SK-N-SH (cell line): ENCODE measurements around the gene USP32. TPM values are rescaled to one million over a fixed set of nuclear protein-coding genes. Genes with fewer than 3 reads are reported as not detected.

ENCODE experiments used
- CTCF ChIA-PET: fragments of 300-600, 350-600 bp; formaldehyde crosslinking; extraction: SDS; loops from one replicate; lab custom pipeline; 2021; lab: Yijun Ruan, JAX
- POLR2A ChIA-PET: fragments of 350-600 bp; sonication (Branson Sonifier 250); formaldehyde crosslinking; extraction: SDS; loops from one replicate; lab custom pipeline; 2020; ENCODE audit warnings: antibody characterized with exemption, inconsistent platforms; lab: Yijun Ruan, JAX
- DNase-seq: peaks from one replicate; pipeline ENCODE4 v3.0.0; 2012
- H2AFZ ChIP-seq: fragments of 200-600 bp; sonication (generic); 2 replicates; pipeline ENCODE4 v1.8.1; 2016; ENCODE audit warnings: antibody characterized with exemption, mild to moderate bottlenecking, low read depth
- H3F3A ChIP-seq: fragments of 200-600 bp; sonication (generic); replicated peaks from 2 replicates; pipeline ENCODE3; 2016; ENCODE audit warnings: antibody characterized with exemption, mild to moderate bottlenecking; ENCODE audit not compliant: insufficient read depth
- H3K27ac ChIP-seq, 2 experiments: fragments of 200-500 bp in 1 of 2; fragments of 200-600 bp in 1 of 2; sonication (Bioruptor generic) in 1 of 2; sonication (generic), shearing (Covaris generic) in 1 of 2; 2 replicates each; pipeline versions ENCODE4 v1.5.1 to v1.6.1; 2014 to 2016; ENCODE audit warnings: low read depth in 2 of 2, inconsistent platforms in 1 of 2, low read length in 1 of 2, mild to moderate bottlenecking in 1 of 2, mixed read lengths in 1 of 2
- H3K27me3 ChIP-seq: fragments of 200-600 bp; sonication (generic), shearing (Covaris generic); 2 replicates; pipeline ENCODE4 v1.6.1; 2016; ENCODE audit warnings: mixed run types; ENCODE audit not compliant: insufficient read depth
- H3K36me3 ChIP-seq, 2 experiments: fragments of 200-500 bp in 1 of 2; fragments of 200-600 bp in 1 of 2; sonication (Bioruptor generic) in 1 of 2; sonication (generic) in 1 of 2; replicated peaks in 1 of 2; 2 replicates each; pipeline versions ENCODE3 to v1.5.1; 2014 to 2016; ENCODE audit warnings: low read length in 1 of 2, mild to moderate bottlenecking in 1 of 2; ENCODE audit not compliant: insufficient read depth in 2 of 2, control insufficient read depth in 1 of 2
- H3K4me1 ChIP-seq, 2 experiments: fragments of 200-500 bp in 1 of 2; fragments of 200-600 bp in 1 of 2; sonication (Bioruptor generic) in 1 of 2; sonication (generic), shearing (Covaris generic) in 1 of 2; 2 replicates each; pipeline versions ENCODE4 v1.5.1 to v1.6.1; 2014 to 2016; ENCODE audit warnings: low read depth in 1 of 2, low read length in 1 of 2, mixed run types in 1 of 2; ENCODE audit not compliant: insufficient read depth in 2 of 2, control insufficient read depth in 1 of 2
- H3K4me2 ChIP-seq: fragments of 200-600 bp; sonication (generic), shearing (Covaris generic); 2 replicates; pipeline ENCODE4 v1.6.1; 2017; ENCODE audit warnings: mixed run types
- H3K4me3 ChIP-seq, 2 experiments: fragments of 200-500 bp in 1 of 2; fragments of 200-600 bp in 1 of 2; sonication (Bioruptor generic) in 1 of 2; sonication (generic), shearing (Covaris generic) in 1 of 2; 2 replicates each; pipeline versions ENCODE4 v1.5.1 to v1.8.1; 2014 to 2016; ENCODE audit warnings: low read depth in 2 of 2, inconsistent platforms in 1 of 2, low read length in 1 of 2, mild to moderate bottlenecking in 1 of 2, mixed read lengths in 1 of 2, moderate library complexity in 1 of 2
- H3K79me2 ChIP-seq: fragments of 200-600 bp; sonication (generic); 2 replicates; pipeline ENCODE4 v1.8.1; 2017; ENCODE audit warnings: mild to moderate bottlenecking; ENCODE audit not compliant: insufficient read depth
- H3K9ac ChIP-seq: fragments of 200-600 bp; sonication (generic); 2 replicates; pipeline ENCODE4 v1.6.1; 2017; ENCODE audit warnings: mixed run types
- H3K9me2 ChIP-seq: fragments of 200-600 bp; sonication (generic); 2 replicates; pipeline ENCODE4 v1.6.1; 2017; ENCODE audit warnings: mixed run types
- H3K9me3 ChIP-seq: fragments of 200-600 bp; sonication (generic); 2 replicates; pipeline ENCODE4 v1.6.1; 2017; ENCODE audit warnings: mixed run types, mild to moderate bottlenecking, moderate library complexity
- H4K20me1 ChIP-seq: fragments of 200-600 bp; sonication (generic); 2 replicates; pipeline ENCODE4 v1.6.1; 2017; ENCODE audit warnings: mild to moderate bottlenecking, mixed run types; ENCODE audit not compliant: insufficient read depth
- CTCF ChIP-seq: fragments of 200-600 bp; sonication (generic); IDR thresholded peaks from 2 replicates; pipeline ENCODE4 v1.6.1; 2017; ENCODE audit warnings: antibody characterized with exemption, mild to moderate bottlenecking, moderate library complexity
- ELF1 ChIP-seq: IDR thresholded peaks from 2 replicates; pipeline ENCODE4 v1.4.0; 2012
- EZH2phosphoT487 ChIP-seq: fragments of 200-600 bp; sonication (generic); IDR thresholded peaks from 2 replicates; pipeline ENCODE4 v1.6.1; 2017; ENCODE audit warnings: low read depth, mixed run types, mild to moderate bottlenecking, antibody characterized with exemption, moderate library complexity, borderline replicate concordance
- FOSL2 ChIP-seq: IDR thresholded peaks from 2 replicates; pipeline ENCODE4 v1.4.0; 2012; ENCODE audit warnings: low read depth, mild to moderate bottlenecking, moderate library complexity, borderline replicate concordance
- FOXM1 ChIP-seq: IDR thresholded peaks from 2 replicates; pipeline ENCODE4 v1.4.0; 2012; ENCODE audit warnings: low read depth, mild to moderate bottlenecking
- GATA2 ChIP-seq: sonication (generic); formaldehyde crosslinking; IDR thresholded peaks from 2 replicates; pipeline ENCODE4 v1.5.0; 2020; ENCODE audit warnings: mild to moderate bottlenecking, missing genetic modification reagents
- IRF3 ChIP-seq: fragments of 150-350 bp; IDR thresholded peaks from 2 replicates; pipeline ENCODE4 v1.6.1; 2016; ENCODE audit warnings: mild to moderate bottlenecking, low read depth, low read length
- MEF2A ChIP-seq: IDR thresholded peaks from 2 replicates; pipeline ENCODE4 v1.4.0; 2012; ENCODE audit warnings: low read depth, borderline replicate concordance
- PBX3 ChIP-seq: IDR thresholded peaks from 2 replicates; pipeline ENCODE4; 2012
- RAD21 ChIP-seq: IDR thresholded peaks from 2 replicates; pipeline ENCODE4 v1.6.1; 2012; ENCODE audit warnings: mild to moderate bottlenecking, low read length
- RFX5 ChIP-seq: IDR thresholded peaks from 2 replicates; pipeline ENCODE4 v1.6.1; 2012; ENCODE audit warnings: mild to moderate bottlenecking, improper control_type of control experiment, low read length
- TAF1 ChIP-seq: IDR thresholded peaks from 2 replicates; pipeline ENCODE4 v1.6.1; 2012; ENCODE audit warnings: low read depth, mild to moderate bottlenecking, low read length, moderate library complexity, borderline replicate concordance
- TCF12 ChIP-seq: IDR thresholded peaks from 2 replicates; pipeline ENCODE4 v1.4.0; 2012
- USF1 ChIP-seq: IDR thresholded peaks from 2 replicates; pipeline ENCODE4 v1.4.0; 2012; ENCODE audit warnings: low read depth, borderline replicate concordance
- ZBTB33 ChIP-seq: IDR thresholded peaks from 2 replicates; pipeline ENCODE4 v1.4.0; 2012; ENCODE audit warnings: low read depth, borderline replicate concordance
- WGBS: methylation state at CpG from one replicate; pipeline ENCODE4 v1.1.6; 2017; ENCODE audit warnings: low lambda C conversion rate; 5-methylcytosine and 5-hydroxymethylcytosine counted together
- polyA plus RNA-seq, 3 experiments: library from polyadenylated mRNA; depleted of rRNA; stranded (reverse); fragments of >200 nt; gene quantifications; 2 replicates each; pipeline ENCODE4 v1.2.3, GENCODE V29; 2012

The USP32 gene
- polyA plus RNA-seq, 1 of the 3 experiments (the other 2 are of a cell fraction): 25.6 TPM

- H3K27ac ChIP-seq: no peak overlapping the region
- no peak for DNase-seq
Observed at GRCh38 chr17:60167065-60167741, 224.7 kb downstream of the USP32 start.

GRCh38 chr17:60165971-60166370 lies 226.0 kb downstream of the USP32 start:
- Histone ChIP-seq H2AFZ (no peak overlapping the region), H3K4me1 (peaks cover 6 to 7% of the 10 kb centered on the region in 2 experiments; a peak in 2 of 4 replicates), H3F3A (no peaks in the 10 kb centered on the region), H3K79me2 (no peaks in the 10 kb centered on the region), H3K27me3 (no peaks in the 10 kb centered on the region), H3K36me3 (no peaks in the 10 kb centered on the region), H3K9me2 (no peaks in the 10 kb centered on the region), H3K4me2 (no peak overlapping the region), H3K9ac (no peak overlapping the region), H3K9me3 (no peaks in the 10 kb centered on the region), H3K4me3 (no peak overlapping the region), H4K20me1 (no peaks in the 10 kb centered on the region), H3K27ac (no peak overlapping the region)
- TF ChIP-seq TAF1 (no peak), ZBTB33 (no peak), USF1 (no peak), EZH2phosphoT487 (no peak), IRF3 (no peak), RAD21 (no peak), CTCF (no peak), FOSL2 (no peak), RFX5 (no peak), MEF2A (no peak)
- CTCF ChIA-PET: interaction anchor here (1.3 kb wide), 1 partner anchor 66 kb away, joined by 3 read pairs; no protein-coding TSS in a partner anchor
- 82% methylated on average over 5 of the region's 5 CpGs for WGBS
- POLR2A ChIA-PET: interaction anchor here (0.6 kb wide), 3 partner anchors 181 to 456 kb away, joined by 3 to 5 read pairs (median 3); partner anchors contain the start of gene USP32
- DNase-seq: no peak

More at GRCh38 chr17:60167065-60167741, 224.7 kb downstream of the USP32 start:
- Histone ChIP-seq H3K9me3 (no peaks in the 10 kb centered on the region), H3K4me2 (no peak overlapping the region), H3K36me3 (no peaks in the 10 kb centered on the region), H3K9ac (no peak overlapping the region), H3K9me2 (no peaks in the 10 kb centered on the region), H3K27me3 (no peaks in the 10 kb centered on the region), H2AFZ (no peak overlapping the region), H4K20me1 (no peaks in the 10 kb centered on the region), H3K79me2 (no peaks in the 10 kb centered on the region), H3K4me3 (no peak overlapping the region), H3F3A (no peaks in the 10 kb centered on the region), H3K4me1 (peaks cover 3 to 7% of the 10 kb centered on the region in 2 experiments; a peak in 2 of 4 replicates)
- ChIA-PET POLR2A (no interaction called here), CTCF (interaction anchor here (1.2 to 2.6 kb wide), 3 partner anchors 16 to 64 kb away, joined by 3 to 8 read pairs (median 5); no protein-coding TSS in a partner anchor)
- 76% methylated on average over 10 of the region's 11 CpGs for WGBS
- TF ChIP-seq TCF12: peak; percentile 10; the same call in 1 of the 2 replicates
- TF ChIP-seq ELF1: no peak
- TF ChIP-seq FOSL2: peak; percentile 39; the same call in 1 of the 2 replicates
- TF ChIP-seq FOXM1: no peak
- TF ChIP-seq GATA2 (CRISPR knock-in tag): no peak
- peak; percentile 2; the same call in 1 of the 2 replicates for TF ChIP-seq PBX3
- no peak for TF ChIP-seq USF1
